GM19023 (cell line): ENCODE measurements around the gene HOGA1.
"Not testable (repeated sequence)": the region's sequence is repeated elsewhere in the genome, so short reads cannot be mapped to it uniquely, and the experiment has no call there.

Experiments used
- ATAC-seq: cut with Tn5 transposase; IDR thresholded peaks from one replicate; pipeline ENCODE4 v1.9.1; 2021; ENCODE audit warnings: mild to moderate bottlenecking, moderate library complexity; ENCODE audit not compliant: unreplicated experiment

The HOGA1 gene

GRCh38 chr10:97554336-97554735, 29.9 kb upstream of the HOGA1 start:
- not testable (repeated sequence) for ATAC-seq

GRCh38 chr10:97555541-97555940, 28.6 kb upstream of the HOGA1 start:
- ATAC-seq, result not testable (repeated sequence)

- ATAC-seq, result not testable (repeated sequence)
These were observed 23.3 kb upstream of the HOGA1 start for GRCh38 chr10:97560731-97561381.

- not testable (repeated sequence) for ATAC-seq
These were observed 22.7 kb upstream of the HOGA1 start for GRCh38 chr10:97561386-97562077.

GRCh38 chr10:97562329-97562728, 21.9 kb upstream of the HOGA1 start:
- ATAC-seq, result not testable (repeated sequence)

- ATAC-seq, result no peak
These were observed 20.9 kb upstream of the HOGA1 start for GRCh38 chr10:97563337-97563736.

GRCh38 chr10:97564776-97565175, 19.4 kb upstream of the HOGA1 start:
- no peak for ATAC-seq

- ATAC-seq, result no peak
These were observed 17.7 kb upstream of the HOGA1 start for GRCh38 chr10:97566336-97566996.

GRCh38 chr10:97567891-97568290, 16.3 kb upstream of the HOGA1 start:
- no peak for ATAC-seq

GRCh38 chr10:97570146-97570788, 13.9 kb upstream of the HOGA1 start:
- ATAC-seq, result no peak

- no peak for ATAC-seq
These were observed 13.3 kb upstream of the HOGA1 start for GRCh38 chr10:97570789-97571471.

GRCh38 chr10:97571622-97572021, 12.6 kb upstream of the HOGA1 start:
- no peak for ATAC-seq

GRCh38 chr10:97572214-97572989, 11.8 kb upstream of the HOGA1 start, which contains the start of gene ANKRD2:
ANKRD2 (plus strand) TSS chr10:97572779; CDS start chr10:97572789, 10 bp downstream.
- ATAC-seq, result no peak

GRCh38 chr10:97573021-97573420, 11.2 kb upstream of the HOGA1 start:
- ATAC-seq, result no peak

GRCh38 chr10:97573672-97574071, 10.5 kb upstream of the HOGA1 start:
- ATAC-seq, result no peak

GRCh38 chr10:97574374-97575126, 9.6 kb upstream of the HOGA1 start:
- ATAC-seq, result no peak

GRCh38 chr10:97575127-97575668, 9.0 kb upstream of the HOGA1 start:
- ATAC-seq, result no peak

- ATAC-seq, result not testable (repeated sequence)
These were observed 7.7 kb upstream of the HOGA1 start for GRCh38 chr10:97576487-97576886.

GRCh38 chr10:97577701-97578100, 6.5 kb upstream of the HOGA1 start:
- no peak for ATAC-seq
